HG03025 (cell line): ENCODE results near the gene PCDHB7.
"Not testable (repeated sequence)": the region's sequence is repeated elsewhere in the genome, so short reads cannot be mapped to it uniquely, and the experiment has no call there.

ENCODE experiments used
- ATAC-seq: cut with Tn5 transposase; IDR thresholded peaks from one replicate; pipeline ENCODE4 v1.9.1; 2021; ENCODE audit warnings: mild to moderate bottlenecking, moderate library complexity; ENCODE audit not compliant: unreplicated experiment, low FRiP score

Gene PCDHB7

DNA sequence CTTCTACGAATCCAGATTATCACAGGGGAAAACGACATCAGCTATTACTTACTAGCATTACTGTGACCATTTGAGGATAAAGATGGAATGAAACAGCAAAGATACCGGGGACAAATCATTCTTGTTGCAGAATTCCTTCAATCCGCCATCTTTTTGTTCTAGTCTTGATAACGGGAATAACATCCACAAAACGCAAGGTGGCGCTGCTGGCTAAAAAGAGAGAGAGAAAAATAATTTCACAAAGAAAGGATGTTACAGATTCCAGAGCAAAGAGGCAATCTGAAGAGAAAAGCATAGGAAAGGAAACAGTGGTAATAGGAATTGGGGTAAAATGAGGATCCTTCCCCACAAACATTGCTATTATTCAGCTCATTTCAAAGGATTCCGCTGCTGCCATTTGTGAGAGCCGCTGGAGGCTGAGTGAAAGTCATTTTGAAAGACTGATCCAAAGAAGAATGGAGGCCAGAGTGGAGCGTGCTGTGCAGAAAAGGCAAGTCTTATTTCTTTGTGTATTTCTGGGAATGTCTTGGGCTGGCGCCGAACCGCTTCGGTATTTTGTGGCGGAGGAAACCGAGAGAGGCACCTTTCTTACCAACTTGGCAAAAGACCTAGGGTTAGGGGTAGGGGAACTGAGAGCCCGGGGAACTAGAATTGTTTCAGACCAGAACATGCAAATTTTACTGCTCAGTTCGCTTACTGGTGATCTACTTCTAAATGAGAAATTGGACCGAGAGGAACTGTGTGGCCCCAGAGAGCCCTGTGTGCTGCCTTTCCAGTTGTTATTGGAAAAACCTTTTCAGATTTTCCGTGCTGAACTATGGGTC is at the start of gene PCDHB7:
PCDHB7 (plus strand) TSS at position 264 of the 824 bp plus-strand sequence; CDS start at position 456, 192 bp downstream.
- ATAC-seq, result no peak

DNA sequence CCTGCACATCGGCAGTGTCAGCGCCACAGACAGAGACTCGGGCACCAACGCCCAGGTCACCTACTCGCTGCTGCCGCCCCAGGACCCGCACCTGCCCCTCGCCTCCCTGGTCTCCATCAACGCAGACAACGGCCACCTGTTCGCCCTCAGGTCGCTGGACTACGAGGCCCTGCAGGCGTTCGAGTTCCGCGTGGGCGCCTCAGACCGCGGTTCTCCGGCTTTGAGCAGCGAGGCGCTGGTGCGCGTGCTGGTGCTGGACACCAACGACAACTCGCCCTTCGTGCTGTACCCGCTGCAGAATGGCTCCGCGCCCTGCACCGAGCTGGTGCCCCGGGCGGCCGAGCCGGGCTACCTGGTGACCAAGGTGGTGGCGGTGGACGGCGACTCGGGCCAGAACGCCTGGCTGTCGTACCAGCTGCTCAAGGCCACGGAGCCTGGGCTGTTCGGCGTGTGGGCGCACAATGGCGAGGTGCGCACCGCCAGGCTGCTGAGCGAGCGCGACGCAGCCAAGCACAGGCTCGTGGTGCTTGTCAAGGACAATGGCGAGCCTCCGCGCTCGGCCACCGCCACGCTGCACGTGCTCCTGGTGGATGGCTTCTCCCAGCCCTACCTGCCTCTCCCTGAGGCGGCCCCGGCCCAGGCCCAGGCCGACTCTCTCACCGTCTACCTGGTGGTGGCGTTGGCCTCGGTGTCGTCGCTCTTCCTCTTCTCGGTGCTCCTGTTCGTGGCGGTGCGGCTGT is 48.9 kb upstream of the PCDHB7 start:
- not testable (repeated sequence) for ATAC-seq

DNA sequence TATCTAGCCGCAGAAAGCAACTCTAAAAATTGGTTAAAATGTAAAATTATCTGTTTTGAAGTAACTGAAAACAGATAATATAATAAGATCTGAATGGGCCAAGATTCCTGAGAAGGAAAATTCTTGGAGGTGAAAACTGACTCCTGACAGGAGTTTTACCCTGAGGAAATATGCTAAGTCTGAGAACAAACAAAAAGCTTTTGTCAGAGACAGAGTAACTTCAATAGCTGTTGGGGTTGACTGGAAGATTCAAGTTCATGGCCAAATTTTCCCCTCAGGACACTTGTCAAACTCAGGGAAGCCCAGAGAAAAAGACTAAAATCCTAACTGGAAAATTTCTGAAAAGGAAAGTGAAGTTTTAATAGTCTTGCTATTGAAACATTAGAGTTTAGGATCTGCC is 45.1 kb upstream of the PCDHB7 start:
- no peak for ATAC-seq

DNA sequence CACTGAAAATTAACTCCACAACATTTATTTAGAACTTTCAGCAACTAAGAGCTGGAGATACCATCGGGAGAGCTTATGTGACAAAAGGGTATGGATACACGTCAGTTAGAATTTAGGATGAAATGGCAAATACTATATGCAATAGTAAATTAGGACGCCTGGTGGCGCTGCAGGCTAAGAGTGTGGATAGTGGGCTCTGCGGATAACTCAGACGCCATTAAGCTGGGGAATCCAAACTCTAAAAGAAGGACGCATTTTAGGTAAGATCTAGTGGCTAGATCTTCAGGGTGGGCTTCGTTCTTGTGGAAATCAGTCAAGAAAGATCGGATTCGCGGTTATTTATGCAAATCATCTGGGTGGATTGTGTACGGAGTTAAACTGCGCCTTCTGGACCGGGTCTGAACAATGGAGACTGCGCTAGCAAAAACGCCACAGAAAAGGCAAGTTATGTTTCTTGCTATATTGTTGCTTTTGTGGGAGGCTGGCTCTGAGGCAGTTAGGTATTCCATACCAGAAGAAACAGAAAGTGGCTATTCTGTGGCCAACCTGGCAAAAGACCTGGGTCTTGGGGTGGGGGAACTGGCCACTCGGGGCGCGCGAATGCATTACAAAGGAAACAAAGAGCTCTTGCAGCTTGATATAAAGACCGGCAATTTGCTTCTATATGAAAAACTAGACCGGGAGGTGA is 37.3 kb upstream of the PCDHB7 start, which contains the start of gene PCDHB5:
PCDHB5 (plus strand) TSS at position 177 of the 688 bp plus-strand sequence; CDS start at position 406, 229 bp downstream.
- no peak for ATAC-seq

DNA sequence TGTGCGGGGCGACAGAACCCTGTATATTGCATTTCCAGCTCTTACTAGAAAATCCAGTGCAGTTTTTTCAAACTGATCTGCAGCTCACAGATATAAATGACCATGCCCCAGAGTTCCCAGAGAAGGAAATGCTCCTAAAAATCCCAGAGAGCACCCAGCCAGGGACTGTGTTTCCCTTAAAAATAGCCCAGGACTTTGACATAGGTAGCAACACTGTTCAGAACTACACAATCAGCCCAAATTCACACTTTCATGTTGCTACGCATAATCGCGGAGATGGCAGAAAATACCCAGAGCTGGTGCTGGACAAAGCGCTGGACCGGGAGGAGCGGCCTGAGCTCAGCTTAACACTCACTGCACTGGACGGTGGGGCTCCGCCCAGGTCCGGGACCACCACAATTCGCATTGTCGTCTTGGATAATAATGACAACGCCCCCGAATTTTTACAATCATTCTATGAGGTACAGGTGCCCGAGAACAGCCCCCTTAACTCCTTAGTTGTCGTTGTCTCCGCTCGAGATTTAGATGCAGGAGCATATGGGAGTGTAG is 36.7 kb upstream of the PCDHB7 start:
- ATAC-seq, result no peak

DNA sequence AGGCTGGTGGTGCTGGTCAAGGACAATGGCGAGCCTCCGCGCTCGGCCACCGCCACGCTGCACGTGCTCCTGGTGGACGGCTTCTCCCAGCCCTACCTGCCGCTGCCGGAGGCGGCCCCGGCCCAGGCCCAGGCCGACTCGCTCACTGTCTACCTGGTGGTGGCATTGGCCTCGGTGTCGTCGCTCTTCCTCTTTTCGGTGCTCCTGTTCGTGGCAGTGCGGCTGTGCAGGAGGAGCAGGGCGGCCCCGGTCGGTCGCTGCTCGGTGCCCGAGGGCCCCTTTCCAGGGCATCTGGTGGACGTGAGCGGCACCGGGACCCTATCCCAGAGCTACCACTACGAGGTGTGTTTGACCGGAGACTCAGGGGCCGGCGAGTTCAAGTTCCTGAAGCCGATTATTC is 35.1 kb upstream of the PCDHB7 start:
- ATAC-seq, result not testable (repeated sequence)

DNA sequence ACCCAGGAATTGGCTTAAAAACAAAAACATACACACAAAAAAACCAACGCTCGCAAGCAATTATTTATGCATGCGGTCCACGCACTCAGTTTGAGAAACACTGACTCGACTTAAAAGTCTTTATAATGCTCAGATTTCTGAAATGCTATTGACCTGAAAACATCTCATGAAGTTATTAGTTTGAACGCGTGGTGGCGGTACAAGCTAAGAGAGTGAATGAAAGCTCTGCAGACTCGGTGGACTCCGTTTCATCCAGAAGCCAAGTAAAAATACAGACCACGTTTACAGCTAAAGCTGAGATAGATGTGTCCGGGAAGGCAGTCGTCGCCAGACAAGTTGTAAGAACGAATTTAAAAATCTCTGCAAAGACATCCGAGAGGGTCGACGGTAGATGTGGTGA is 22.6 kb upstream of the PCDHB7 start, which contains the start of gene PCDHB6:
PCDHB6 (plus strand) TSS at position 246 of the 400 bp plus-strand sequence. CDS start 201 bp downstream, outside the sequence.
- no peak for ATAC-seq

DNA sequence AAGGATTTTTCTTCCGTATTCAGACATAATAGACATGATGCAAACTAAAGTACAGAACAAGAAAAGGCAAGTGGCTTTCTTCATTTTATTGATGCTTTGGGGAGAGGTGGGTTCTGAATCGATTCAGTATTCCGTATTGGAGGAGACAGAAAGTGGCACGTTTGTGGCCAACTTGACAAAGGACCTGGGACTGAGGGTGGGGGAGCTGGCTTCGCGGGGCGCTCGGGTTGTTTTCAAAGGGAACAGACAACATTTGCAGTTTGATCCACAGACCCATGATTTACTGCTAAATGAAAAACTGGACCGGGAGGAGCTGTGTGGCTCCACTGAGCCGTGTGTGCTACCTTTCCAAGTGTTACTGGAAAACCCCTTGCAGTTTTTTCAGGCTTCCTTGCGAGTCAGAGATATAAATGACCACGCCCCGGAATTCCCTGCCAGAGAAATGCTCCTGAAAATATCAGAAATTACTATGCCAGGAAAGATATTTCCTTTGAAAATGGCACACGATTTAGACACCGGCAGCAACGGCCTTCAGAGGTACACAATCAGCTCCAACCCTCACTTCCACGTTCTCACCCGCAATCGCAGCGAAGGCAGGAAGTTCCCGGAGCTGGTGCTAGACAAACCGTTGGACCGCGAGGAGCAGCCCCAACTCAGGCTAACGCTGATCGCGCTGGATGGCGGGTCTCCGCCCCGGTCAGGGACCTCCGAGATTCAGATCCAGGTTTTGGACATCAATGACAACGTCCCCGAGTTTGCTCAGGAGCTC is 22.0 kb upstream of the PCDHB7 start:
- no peak for ATAC-seq

DNA sequence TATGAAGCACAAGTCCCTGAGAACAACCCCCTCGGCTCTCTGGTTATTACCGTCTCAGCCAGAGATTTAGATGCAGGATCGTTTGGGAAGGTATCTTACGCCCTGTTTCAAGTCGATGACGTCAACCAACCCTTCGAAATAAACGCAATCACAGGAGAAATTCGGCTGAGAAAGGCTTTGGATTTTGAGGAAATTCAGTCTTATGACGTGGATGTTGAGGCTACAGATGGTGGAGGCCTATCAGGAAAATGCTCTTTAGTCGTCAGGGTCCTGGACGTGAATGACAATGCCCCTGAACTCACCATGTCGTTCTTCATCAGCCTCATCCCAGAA is 21.5 kb upstream of the PCDHB7 start:
- ATAC-seq, result no peak

DNA sequence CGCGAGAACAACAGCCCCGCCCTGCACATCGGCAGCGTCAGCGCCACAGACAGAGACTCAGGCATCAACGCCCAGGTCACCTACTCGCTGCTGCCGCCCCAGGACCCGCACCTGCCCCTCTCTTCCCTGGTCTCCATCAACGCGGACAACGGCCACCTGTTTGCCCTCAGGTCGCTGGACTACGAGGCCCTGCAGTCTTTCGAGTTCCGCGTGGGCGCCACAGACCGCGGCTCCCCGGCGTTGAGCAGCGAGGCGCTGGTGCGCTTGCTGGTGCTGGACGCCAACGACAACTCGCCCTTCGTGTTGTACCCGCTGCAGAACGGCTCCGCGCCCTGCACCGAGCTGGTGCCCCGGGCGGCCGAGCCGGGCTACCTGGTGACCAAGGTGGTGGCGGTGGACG is 20.8 kb upstream of the PCDHB7 start:
- ATAC-seq, result not testable (repeated sequence)

DNA sequence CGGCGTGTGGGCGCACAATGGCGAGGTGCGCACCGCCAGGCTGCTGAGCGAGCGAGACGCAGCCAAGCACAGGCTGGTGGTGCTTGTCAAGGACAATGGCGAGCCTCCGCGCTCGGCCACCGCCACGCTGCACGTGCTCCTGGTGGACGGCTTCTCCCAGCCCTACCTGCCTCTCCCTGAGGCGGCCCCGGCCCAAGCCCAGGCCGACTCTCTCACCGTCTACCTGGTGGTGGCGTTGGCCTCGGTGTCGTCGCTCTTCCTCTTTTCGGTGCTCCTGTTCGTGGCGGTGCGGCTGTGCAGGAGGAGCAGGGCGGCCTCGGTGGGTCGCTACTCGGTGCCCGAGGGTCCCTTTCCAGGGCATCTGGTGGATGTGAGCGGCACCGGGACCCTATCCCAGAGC is 20.3 kb upstream of the PCDHB7 start:
- not testable (repeated sequence) for ATAC-seq

DNA sequence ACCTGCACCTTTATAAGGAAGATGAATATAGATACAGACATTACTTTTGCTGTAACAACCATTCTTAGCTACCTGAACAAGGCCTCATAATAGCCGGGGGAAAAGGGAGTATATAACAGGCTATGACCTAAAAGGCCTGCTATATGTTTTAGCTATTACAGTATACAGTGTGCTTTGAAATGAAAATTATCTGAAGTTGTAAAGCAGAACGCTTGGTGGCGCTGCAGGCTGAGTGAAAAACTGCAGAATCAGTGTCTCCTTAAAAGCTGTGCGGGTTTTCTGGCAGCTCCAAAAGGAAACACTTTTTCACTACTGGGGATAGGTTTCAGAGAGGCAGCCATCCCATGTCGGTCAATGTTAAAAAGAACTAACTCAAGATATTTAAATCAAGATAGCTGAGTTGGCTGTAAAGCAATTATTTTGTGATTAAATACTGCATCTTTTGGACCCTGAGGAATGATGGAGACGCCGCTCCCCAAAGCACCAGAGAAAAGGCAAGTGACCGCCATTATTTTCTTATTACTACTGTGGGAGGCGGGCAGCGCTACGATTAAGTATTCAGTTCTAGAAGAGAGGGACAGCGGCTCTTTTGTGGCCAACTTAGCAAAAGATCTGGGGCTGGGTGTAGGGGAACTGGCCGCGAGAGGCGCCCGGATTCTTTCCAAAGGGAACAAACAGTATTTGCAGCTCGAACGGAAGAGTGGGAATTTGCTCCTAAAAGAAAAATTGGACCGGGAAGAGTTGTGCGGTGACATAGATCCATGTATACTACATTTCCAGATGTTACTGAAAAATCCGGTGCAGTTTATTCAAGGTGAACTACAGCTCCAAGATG is 16.7 kb upstream of the PCDHB7 start:
- no peak for ATAC-seq

DNA sequence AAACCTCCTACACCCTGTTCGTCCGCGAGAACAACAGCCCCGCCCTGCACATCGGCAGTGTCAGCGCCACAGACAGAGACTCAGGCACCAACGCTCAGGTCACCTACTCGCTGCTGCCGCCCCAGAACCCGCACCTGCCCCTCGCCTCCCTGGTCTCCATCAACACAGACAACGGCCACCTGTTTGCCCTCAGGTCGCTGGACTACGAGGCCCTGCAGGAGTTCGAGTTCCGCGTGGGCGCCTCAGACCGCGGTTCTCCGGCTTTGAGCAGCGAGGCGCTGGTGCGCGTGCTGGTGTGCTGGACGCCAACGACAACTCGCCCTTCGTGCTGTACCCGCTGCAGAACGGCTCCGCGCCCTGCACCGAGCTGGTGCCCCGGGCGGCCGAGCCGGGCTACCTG is 15.1 kb upstream of the PCDHB7 start:
- ATAC-seq, result not testable (repeated sequence)

DNA sequence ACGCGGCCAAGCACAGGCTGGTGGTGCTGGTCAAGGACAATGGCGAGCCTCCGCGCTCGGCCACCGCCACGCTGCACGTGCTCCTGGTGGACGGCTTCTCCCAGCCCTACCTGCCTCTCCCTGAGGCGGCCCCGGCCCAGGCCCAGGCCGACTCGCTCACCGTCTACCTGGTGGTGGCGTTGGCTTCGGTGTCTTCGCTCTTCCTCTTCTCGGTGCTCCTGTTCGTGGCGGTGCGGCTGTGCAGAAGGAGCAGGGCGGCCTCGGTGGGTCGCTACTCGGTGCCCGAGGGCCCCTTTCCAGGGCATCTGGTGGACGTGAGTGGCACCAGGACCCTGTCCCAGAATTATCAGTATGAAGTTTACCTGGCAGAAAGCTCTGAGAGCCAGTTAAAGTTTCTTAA is 14.5 kb upstream of the PCDHB7 start:
- not testable (repeated sequence) for ATAC-seq

DNA sequence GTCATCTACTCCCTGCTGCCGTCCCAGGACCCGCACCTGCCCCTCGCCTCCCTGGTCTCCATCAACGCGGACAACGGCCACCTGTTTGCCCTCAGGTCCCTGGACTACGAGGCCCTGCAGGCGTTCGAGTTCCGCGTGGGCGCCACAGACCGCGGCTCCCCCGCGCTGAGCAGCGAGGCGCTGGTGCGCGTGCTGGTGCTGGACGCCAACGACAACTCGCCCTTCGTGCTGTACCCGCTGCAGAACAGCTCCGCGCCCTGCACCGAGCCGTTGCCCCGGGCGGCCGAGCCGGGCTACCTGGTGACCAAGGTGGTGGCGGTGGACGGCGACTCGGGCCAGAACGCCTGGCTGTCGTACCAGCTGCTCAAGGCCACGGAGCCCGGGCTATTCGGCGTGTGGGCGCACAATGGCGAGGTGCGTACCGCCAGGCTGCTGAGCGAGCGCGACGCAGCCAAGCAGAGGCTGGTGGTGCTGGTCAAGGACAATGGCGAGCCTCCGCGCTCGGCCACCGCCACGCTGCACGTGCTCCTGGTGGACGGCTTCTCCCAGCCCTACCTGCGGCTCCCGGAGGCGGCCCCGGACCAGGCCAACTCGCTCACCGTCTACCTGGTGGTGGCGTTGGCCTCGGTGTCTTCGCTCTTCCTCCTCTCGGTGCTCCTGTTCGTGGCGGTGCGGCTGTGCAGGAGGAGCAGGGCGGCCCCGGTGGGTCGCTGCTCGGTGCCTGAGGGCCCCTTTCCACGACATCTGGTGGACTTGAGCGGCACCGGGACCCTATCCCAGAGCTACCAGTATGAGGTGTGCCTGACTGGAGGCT is 2.1 kb downstream of the PCDHB7 start:
- ATAC-seq, result not testable (repeated sequence)

DNA sequence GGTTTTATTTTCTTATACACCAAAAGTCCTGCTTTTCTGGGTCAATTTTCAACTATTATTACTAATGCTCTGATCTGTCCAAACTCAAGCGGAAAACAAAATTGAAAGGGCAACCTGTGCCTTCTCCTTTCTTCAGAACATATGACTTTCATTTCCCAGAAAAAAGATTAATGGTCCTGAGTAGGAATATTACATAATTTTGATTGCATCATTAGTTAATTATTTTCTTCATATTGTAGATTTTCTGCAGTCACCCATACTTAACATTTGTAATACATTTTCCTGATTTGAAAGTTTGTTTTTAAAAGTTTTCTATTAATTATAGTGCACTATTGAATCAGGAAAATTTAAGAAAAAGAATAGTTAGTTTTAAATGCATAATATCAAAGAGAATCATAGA is 3.5 kb downstream of the PCDHB7 start:
- no peak for ATAC-seq

DNA sequence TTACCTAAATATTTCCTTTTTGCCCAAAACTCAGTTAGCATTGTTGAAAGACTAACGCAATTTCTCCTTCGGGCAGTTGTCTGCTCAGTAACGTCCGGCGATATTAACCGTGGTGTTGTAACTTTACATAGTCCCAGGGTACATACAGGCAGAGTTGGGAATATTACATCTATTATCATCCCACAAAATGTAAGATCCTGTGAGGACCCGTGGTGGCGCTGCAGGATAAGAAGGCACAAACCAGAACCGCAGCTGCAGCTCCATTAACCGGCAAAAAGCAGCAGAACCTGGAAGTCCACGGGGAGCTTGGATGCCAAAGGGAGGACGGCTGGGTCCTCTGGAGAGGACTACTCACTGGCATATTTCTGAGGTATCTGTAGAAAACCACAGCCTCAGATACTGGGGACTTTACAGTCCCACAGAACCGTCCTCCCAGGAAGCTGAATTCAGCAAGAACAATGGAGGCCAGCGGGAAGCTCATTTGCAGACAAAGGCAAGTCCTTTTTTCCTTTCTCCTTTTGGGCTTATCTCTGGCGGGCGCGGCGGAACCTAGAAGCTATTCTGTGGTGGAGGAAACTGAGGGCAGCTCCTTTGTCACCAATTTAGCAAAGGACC is 5.2 kb downstream of the PCDHB7 start, which contains the start of gene PCDHB8:
PCDHB8 (plus strand) TSS at position 214 of the 615 bp plus-strand sequence; CDS start at position 459, 245 bp downstream.
- not testable (repeated sequence) for ATAC-seq

DNA sequence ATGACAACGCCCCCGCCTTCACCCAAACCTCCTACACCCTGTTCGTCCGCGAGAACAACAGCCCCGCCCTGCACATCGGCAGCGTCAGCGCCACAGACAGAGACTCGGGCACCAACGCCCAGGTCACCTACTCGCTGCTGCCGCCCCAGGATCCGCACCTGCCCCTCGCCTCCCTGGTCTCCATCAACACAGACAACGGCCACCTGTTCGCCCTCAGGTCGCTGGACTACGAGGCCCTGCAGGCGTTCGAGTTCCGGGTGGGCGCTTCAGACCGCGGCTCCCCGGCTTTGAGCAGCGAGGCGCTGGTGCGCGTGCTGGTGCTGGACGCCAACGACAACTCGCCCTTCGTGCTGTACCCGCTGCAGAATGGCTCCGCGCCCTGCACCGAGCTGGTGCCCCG is 6.9 kb downstream of the PCDHB7 start:
- not testable (repeated sequence) for ATAC-seq
